Nucleus accumbens (tissue), 56 donors: ENCODE measurements around the gene LRRTM1.
A peak's percentile ranks its signal among the peaks of the same experiment; 100 is the strongest.

Experiments
- DNase-seq, 56 donors: peaks; one replicate each; lab custom pipeline; 2025; lab: John Stamatoyannopoulos, UW

LRRTM1 gene

DNA sequence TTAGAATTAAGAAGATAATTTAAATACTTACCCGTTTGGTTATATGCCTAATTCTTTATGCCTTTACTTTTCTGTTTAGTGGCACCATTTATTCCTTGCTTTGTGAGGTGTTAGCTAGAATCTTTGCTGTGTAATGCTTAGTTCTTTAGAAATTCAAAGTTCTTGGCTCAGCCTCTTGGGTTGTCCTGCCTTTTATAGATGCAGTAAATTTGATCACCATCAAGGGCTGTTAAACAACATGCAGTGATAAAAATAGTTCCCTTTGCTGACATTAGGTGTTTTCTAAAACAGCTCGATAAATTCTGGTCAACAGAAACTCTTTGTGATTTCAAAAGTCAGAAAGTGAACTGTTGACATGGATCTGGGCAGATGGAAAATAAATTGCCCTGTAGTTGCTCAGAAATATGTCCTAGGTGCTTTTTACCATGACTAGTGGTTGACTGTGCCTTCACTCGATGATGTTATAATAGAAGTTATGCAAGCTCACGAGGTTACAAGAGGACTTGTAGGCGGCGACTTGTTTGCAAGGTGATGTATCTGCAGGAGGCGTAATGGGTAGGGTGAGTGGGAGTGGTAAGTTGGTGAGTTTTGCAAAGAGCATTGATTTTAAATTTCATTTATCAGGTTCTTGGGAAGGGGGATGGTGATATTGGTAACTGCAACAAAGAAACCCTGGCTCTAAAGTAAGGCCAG, 52.1 kb downstream of the LRRTM1 start:
- peak in 8 of 56 donors; percentile 8 to 54 (median 34) for DNase-seq
